Stimulated activated CD4-positive, alpha-beta T cell treated with anti-CD3 and anti-CD28 coated beads, Interleukin-12 subunit alpha, Interleukin-12 subunit beta, amount 100 ng/mL, for 24 hours (primary cell): ENCODE results near the gene ERP29.
"Not testable (repeated sequence)": the region's sequence is repeated elsewhere in the genome, so short reads cannot be mapped to it uniquely, and the experiment has no call there.

Experiments used
- DNase-seq, 2 experiments: peaks; one replicate each; pipeline ENCODE4 v3.0.0-alpha.2; 2020; ENCODE audit warnings: low read depth in 2 of 2

ERP29 gene

GRCh38 chr12:112035219-112035785 is 22.1 kb downstream of the ERP29 start:
- no peak for DNase-seq

DNA sequence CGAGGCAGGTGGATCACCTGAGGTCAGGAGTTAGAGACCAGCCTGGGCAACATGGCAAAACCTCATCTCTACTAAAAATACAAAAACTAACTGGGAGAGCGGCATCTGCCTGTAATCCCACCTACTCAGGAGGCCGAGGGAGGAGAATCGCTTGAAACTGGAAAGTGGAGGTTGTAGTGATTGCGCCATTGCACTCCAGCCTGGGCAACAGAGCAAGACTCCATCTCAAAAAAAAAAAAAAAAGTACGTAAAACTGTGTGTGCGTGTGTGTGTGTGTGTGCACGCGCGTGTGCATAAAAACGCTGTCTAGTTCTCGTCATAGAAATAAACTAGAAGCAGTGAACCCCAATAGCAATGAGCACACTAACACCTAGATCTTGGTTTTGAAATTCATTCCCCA is 23.4 kb downstream of the ERP29 start:
- not testable (repeated sequence) for DNase-seq

- no peak for DNase-seq
Observed at GRCh38 chr12:112046003-112046402, 32.8 kb downstream of the ERP29 start.

- no peak for DNase-seq
Observed at GRCh38 chr12:112049351-112049750, 36.1 kb downstream of the ERP29 start.

GRCh38 chr12:112061137-112061536 is 47.9 kb downstream of the ERP29 start:
- no peak for DNase-seq

GRCh38 chr12:112063273-112063672 is 50.0 kb downstream of the ERP29 start:
- DNase-seq = no peak

GRCh38 chr12:112066566-112066965 is 53.3 kb downstream of the ERP29 start:
- no peak for DNase-seq
